Measurements from ENCODE around the gene MDN1.

MDN1 gene

GRCh38 chr6:89605861-89606260 lies 213.7 kb downstream of the MDN1 start:
- no peak for DNase-seq (ENCODE audit: low read depth in 2 of 2)

GRCh38 chr6:89604653-89605052 lies 214.9 kb downstream of the MDN1 start:
- no peak for DNase-seq (ENCODE audit: low read depth in 2 of 2)

DNA sequence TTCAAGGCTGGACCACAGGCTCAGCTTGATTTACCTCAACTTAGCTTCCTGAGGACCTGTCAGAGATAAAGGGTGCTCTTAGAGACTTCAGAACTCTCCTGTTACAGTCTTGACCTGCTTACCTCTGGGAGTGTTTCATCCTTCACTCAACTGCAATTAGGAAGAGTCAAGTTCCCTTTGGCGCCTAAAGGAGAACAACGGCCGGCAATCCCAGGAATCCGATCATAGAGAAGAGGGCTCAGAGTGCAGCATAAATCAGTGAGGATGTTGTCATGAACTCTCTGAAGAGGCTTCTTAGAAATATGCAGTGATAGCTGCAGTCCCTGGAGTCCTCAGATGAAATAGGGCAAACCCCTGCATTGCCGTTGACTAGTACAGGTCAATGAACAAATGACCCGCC lies 217.4 kb downstream of the MDN1 start:
- DNase-seq (ENCODE audit: low read depth in 2 of 2): no peak

- DNase-seq (ENCODE audit: low read depth in 2 of 2): no peak
These were observed 219.9 kb downstream of the MDN1 start for GRCh38 chr6:89599727-89600126.

DNA sequence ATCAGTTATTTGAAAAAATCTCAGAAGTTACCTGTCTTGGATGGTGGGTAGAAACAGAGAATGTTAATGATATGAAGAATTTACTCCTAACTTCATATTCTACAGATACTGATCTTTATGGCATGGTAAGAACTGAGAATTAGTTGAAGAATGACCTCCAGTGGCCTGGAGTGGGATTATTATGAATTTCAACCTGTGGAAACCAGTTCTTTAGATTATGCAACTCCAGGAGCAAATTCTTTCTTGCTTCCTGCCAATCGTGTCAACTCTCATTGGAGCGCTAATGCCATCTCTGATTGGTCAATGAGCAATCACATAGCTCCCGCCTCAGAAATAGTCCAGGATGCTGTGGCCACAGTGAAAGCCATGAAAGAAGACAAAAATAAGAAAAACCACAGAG lies 221.6 kb downstream of the MDN1 start:
- no peak for DNase-seq (ENCODE audit: low read depth in 2 of 2)

DNA sequence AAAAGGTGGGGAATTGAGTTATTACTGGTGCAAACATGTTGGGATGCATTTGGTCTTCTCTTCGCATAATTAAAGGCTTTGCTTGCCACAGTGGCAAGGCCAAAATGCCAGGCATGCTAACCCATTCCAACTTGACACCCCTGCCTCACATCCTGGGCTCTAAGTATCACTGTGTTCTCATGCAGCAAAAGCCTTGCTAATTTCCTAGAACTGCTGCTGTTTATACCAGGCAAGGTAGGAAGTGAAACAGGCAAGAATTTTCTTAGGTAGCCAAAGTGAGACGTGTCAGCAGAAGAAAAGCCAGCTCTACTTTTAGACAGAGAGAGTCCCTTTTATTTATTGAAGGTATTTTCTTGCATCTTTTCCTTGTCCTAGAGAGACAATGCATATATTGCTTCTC lies 222.2 kb downstream of the MDN1 start:
- DNase-seq (ENCODE audit: low read depth in 2 of 2): no peak

- no peak for DNase-seq (ENCODE audit: low read depth in 2 of 2)
These were observed 223.1 kb downstream of the MDN1 start for GRCh38 chr6:89596484-89596883.

DNA sequence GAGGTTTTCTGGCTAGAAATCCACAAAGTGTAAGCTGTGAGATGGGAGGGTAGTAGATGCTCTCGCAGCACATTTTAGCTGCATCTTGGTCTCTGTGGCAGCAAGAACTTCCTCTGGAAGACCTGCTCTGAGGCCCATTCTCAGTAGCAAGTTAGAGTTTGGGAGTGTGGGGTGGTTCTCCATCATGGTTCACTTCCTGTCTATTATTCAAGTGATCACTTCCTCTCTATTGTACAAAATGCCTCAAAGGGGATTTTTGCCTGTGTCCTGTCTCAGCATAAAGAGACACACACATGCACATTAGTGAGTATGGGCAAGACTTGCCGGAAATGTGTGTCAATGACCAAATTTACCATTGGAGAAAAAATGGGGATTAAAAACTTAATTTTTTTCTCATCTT lies 223.5 kb downstream of the MDN1 start:
- no peak for DNase-seq (ENCODE audit: low read depth in 2 of 2)

Measured in stimulated activated CD8-positive, alpha-beta memory T cell treated with anti-CD3 and anti-CD28 coated beads, Interleukin-15, amount 100 ng/mL, for 48 hours (primary cell).